Gastrocnemius medialis (tissue), 4 donors: ENCODE measurements around the gene CACNA1D.

ENCODE experiments used
- POLR2A ChIP-seq, 2 donors: fragments of 450-650 bp; IDR thresholded peaks; one replicate each; pipeline ENCODE4 v1.6.1; 2017; ENCODE audit warnings: antibody characterized with exemption in 2 of 2, mild to moderate bottlenecking in 2 of 2, moderate library complexity in 2 of 2
- TF ChIP-seq, protein P1 (sequence below), 5 experiments: fragments of 450-650 bp in 3 of 5; fragments of 200-600 bp in 2 of 5; sonication (generic) in 2 of 5; IDR thresholded peaks in 4 of 5; conservative IDR thresholded peaks in 1 of 5; 1 replicate in 4 of 5; 2 replicates in 1 of 5; pipeline ENCODE4 v1.5.1; 2016 to 2019; ENCODE audit warnings: antibody characterized with exemption in 5 of 5, mild to moderate bottlenecking in 3 of 5, moderate library complexity in 3 of 5

DNA sequence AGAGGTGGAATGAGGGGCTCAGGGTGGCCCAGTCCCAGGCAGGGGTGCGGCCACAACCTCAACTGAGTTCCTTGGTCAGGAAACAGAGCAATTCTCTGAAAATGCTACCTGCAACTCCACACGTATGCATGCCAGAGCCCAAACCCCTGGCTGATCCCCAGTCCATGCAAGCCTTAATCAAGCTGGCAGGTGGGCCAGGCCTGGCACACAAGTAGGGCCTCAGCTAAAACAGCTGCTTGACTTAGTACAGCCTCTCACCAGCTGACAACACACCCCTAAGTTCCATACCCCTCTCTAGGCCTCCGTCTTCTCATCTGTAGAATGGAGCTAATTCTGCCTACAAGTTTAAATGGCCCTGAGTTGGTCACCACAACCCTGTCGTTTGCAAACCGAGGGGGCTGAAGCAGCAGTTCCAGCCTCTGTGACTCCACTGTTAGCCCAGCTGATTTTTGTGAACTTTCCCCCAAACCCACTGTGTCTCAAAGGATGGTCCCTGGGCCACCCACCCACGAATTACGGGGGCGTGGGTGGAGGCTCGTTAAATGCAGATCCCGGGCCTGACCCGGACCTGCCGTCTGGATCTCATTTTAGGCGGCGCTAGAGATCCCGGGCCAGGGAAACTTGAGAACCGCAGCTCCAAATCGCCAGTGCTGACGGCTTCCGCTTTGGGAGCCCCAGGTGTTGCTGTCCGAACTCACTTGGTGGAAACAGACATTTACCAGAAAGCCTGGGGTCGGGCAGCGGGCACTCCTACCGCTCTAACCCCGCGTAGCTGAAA, 350.9 kb downstream of the CACNA1D start:
- peak in 1 of 2 donors; percentile 44 for TF ChIP-seq POLR2A (IDR thresholded peaks at IDR 0.05)
- TF ChIP-seq, protein P1, sequence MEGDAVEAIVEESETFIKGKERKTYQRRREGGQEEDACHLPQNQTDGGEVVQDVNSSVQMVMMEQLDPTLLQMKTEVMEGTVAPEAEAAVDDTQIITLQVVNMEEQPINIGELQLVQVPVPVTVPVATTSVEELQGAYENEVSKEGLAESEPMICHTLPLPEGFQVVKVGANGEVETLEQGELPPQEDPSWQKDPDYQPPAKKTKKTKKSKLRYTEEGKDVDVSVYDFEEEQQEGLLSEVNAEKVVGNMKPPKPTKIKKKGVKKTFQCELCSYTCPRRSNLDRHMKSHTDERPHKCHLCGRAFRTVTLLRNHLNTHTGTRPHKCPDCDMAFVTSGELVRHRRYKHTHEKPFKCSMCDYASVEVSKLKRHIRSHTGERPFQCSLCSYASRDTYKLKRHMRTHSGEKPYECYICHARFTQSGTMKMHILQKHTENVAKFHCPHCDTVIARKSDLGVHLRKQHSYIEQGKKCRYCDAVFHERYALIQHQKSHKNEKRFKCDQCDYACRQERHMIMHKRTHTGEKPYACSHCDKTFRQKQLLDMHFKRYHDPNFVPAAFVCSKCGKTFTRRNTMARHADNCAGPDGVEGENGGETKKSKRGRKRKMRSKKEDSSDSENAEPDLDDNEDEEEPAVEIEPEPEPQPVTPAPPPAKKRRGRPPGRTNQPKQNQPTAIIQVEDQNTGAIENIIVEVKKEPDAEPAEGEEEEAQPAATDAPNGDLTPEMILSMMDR (IDR thresholded peaks at IDR 0.05 in 4 of 5, conservative IDR thresholded peaks at IDR 0.05 in 1 of 5), result peak in 3 of 5 experiments; percentile 3 to 50 (median 39)
